GM12801 (cell line): ENCODE data around the gene LRRC36.

Experiments
- CTCF ChIP-seq: IDR thresholded peaks from one replicate; pipeline ENCODE4 v1.5.1; 2011; ENCODE audit warnings: control low read depth; ENCODE audit not compliant: insufficient read length; ENCODE audit errors: extremely low read depth

Gene LRRC36

GRCh38 chr16:67286441-67287235 is 40.0 kb upstream of the LRRC36 start:
- no peak for TF ChIP-seq CTCF

- TF ChIP-seq CTCF = no peak
Measured at GRCh38 chr16:67287960-67288359, 38.7 kb upstream of the LRRC36 start.

- no peak for TF ChIP-seq CTCF
Measured at GRCh38 chr16:67291461-67291860, 35.2 kb upstream of the LRRC36 start.

GRCh38 chr16:67294171-67294757 is 32.4 kb upstream of the LRRC36 start:
- no peak for TF ChIP-seq CTCF

GRCh38 chr16:67294938-67295361 is 31.7 kb upstream of the LRRC36 start:
- no peak for TF ChIP-seq CTCF

- TF ChIP-seq CTCF = no peak
Measured at GRCh38 chr16:67296420-67296819, 30.2 kb upstream of the LRRC36 start.

- TF ChIP-seq CTCF = no peak
Measured at GRCh38 chr16:67298277-67298676, 28.3 kb upstream of the LRRC36 start.
